Activated CD4-positive, alpha-beta T cell treated with anti-CD3 and anti-CD28 coated beads, Interleukin-2, amount 50 U/mL, for 4 hours (primary cell): ENCODE data around the gene ZNF628.
"Not testable (repeated sequence)": the region's sequence is repeated elsewhere in the genome, so short reads cannot be mapped to it uniquely, and the experiment has no call there.

Experiments
- DNase-seq, 2 experiments: peaks; one replicate each; pipeline ENCODE4 v3.0.0-alpha.2; 2020

The ZNF628 gene

GRCh38 chr19:55485439-55486011 lies 9.1 kb downstream of the ZNF628 start:
- no peak for DNase-seq

GRCh38 chr19:55486043-55486970 lies 9.9 kb downstream of the ZNF628 start:
- DNase-seq = no peak

- peak; percentile 53 to 61 for DNase-seq
These were observed 10.8 kb downstream of the ZNF628 start for GRCh38 chr19:55486971-55487923.

- no peak for DNase-seq
These were observed 11.7 kb downstream of the ZNF628 start, which contains the start of gene SSC5D for GRCh38 chr19:55487924-55488687. TSS of gene SSC5D (plus strand) at chr19:55488436. CDS start at chr19:55488590, 154 bp downstream.

DNA sequence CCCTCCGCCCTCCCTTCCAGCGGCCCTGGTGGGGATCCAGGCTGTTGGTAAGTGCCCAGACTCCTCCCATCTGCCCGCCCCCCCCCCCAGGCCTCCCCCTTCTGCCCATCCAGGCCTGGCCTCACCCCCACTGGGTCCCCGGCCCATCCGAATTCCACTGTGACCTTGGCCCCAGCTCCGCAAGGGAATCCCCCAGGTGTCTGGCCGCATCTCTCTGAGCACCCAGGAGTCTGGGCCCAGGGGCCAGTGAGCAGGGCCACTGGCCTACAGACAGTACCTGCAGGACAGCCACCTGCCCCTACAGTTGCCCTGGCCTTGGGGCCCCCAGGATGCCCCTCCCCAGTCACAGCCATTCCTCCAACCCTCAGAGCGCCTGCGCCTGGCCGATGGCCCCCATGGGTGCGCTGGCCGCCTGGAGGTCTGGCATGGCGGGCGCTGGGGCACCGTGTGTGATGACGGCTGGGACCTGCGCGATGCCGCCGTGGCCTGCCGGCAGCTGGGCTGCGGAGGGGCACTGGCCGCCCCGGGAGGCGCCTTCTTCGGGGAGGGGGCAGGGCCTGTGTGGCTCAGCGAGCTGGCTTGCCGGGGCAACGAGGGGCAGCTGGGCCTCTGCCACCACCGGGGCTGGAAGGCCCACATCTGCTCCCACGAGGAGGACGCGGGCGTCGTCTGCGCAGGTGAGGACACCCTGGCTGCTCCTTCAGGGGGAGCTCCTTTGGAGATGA lies 12.7 kb downstream of the ZNF628 start:
- no peak for DNase-seq

- DNase-seq = no peak
These were observed 13.5 kb downstream of the ZNF628 start for GRCh38 chr19:55489711-55490477.

- DNase-seq = no peak
These were observed 14.3 kb downstream of the ZNF628 start for GRCh38 chr19:55490478-55491432.

- no peak for DNase-seq
These were observed 15.3 kb downstream of the ZNF628 start for GRCh38 chr19:55491546-55492360.

DNA sequence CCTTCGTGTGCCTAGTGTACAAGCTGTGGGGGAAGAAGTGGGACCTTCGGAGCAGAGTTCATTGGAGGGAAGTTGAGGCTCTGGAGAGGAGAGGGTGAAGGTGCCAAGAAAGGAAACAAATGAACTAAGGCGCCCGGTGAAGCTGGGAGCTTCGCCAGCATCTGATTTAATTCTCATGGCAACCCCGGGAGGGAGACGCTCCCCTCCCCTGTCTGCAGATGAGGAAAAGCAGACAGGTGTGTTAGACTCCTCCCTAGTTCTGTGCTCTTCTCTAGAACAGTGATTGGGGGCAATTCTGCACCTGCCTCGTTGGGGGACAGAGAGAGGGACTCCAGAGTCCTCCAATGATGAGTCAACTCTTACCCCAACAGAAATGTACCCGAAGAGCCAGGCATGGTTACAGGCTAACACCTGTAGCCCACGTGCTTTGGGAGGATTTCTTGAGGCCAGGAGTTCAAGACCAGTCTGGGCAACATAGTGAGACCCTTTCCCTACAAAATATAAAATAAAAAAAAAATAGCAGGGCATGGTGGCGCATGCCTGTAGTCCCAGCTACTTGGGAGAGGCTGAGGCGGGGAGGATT lies 16.0 kb downstream of the ZNF628 start:
- no peak for DNase-seq

GRCh38 chr19:55493052-55493644 lies 16.7 kb downstream of the ZNF628 start:
- DNase-seq = no peak

DNA sequence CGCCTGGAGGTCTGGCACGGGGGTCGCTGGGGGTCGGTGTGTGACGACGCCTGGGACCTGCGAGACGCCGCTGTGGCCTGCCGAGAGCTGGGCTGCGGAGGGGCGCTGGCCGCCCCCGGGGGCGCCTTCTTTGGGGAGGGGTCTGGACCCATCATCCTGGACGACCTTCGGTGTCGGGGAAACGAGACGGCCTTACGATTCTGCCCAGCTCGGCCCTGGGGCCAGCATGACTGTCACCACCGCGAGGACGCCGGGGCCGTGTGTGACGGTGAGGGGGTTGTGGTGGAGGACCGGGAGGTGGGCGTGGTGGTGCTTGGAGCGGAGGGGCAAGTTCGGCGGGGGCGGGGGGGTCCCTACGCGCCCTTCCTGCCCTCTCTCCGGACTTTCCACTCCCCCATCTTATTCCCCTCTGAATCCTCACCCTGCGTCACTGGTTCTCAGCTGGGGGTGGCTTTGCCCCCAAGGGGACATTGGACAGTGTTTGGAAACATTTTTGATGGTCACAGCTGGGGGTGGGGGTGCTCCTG lies 17.3 kb downstream of the ZNF628 start:
- DNase-seq = no peak

- DNase-seq = no peak
These were observed 17.9 kb downstream of the ZNF628 start for GRCh38 chr19:55494172-55494761.

- DNase-seq = no peak
These were observed 19.4 kb downstream of the ZNF628 start for GRCh38 chr19:55495646-55496349.

DNA sequence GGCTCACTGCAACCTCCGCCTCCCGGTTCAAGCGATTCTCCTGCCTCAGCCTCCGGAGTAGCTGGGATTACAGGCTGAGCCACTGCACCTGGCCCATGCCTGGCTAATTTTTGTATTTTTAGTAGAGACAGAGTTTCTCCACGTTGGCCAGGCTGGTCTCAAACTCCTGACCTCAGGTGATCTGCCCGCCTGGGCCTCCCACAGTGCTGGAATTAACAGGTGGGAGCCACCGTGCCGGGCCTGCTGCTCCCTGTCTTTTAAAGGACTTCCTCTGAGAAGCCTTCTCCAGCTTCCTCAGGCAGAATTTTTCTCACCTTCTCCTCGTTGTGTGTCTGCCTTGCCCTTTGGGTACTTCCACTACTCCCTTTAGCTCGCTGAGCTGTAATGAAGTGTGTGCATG lies 20.4 kb downstream of the ZNF628 start:
- DNase-seq = not testable (repeated sequence)

GRCh38 chr19:55497763-55498162 lies 21.3 kb downstream of the ZNF628 start:
- DNase-seq = no peak

GRCh38 chr19:55498246-55498840 lies 21.9 kb downstream of the ZNF628 start:
- no peak for DNase-seq
